GM20431 (cell line): Measurements from ENCODE around the gene TMEM200B.
"Not testable (repeated sequence)": the region's sequence is repeated elsewhere in the genome, so short reads cannot be mapped to it uniquely, and the experiment has no call there.

Source experiments
- in situ Hi-C: fragments of 300-500 bp; cut with MseI, MboI; formaldehyde crosslinking; loops from one replicate; pipeline ENCODE4 v1.15.0; 2020; ENCODE audit warnings: low sequenced_read_pairs; ENCODE audit not compliant: unreplicated experiment

Gene TMEM200B

GRCh38 chr1:29113413-29114117, 10.1 kb downstream of the TMEM200B start:
- in situ Hi-C loops: no loop called here

GRCh38 chr1:29112705-29113412, 10.8 kb downstream of the TMEM200B start:
- in situ Hi-C loops: no loop called here

GRCh38 chr1:29108041-29108440, 15.7 kb downstream of the TMEM200B start:
- in situ Hi-C loops: not testable (repeated sequence)

GRCh38 chr1:29105822-29106221, 17.9 kb downstream of the TMEM200B start:
- in situ Hi-C loops: no loop called here

- in situ Hi-C loops: no loop called here
Observed at GRCh38 chr1:29100487-29100886, 23.2 kb downstream of the TMEM200B start.

- in situ Hi-C loops: no loop called here
Observed at GRCh38 chr1:29099286-29099685, 24.4 kb downstream of the TMEM200B start.

GRCh38 chr1:29096231-29096886, 27.3 kb downstream of the TMEM200B start:
- in situ Hi-C loops: no loop called here

GRCh38 chr1:29094954-29095353, 28.7 kb downstream of the TMEM200B start:
- in situ Hi-C loops: no loop called here

- in situ Hi-C loops: no loop called here
Observed at GRCh38 chr1:29094433-29094832, 29.3 kb downstream of the TMEM200B start.

GRCh38 chr1:29092704-29093103, 31.0 kb downstream of the TMEM200B start:
- in situ Hi-C loops: not testable (repeated sequence)

GRCh38 chr1:29090937-29091618, 32.6 kb downstream of the TMEM200B start:
- in situ Hi-C loops: no loop called here

GRCh38 chr1:29084196-29084521, 39.5 kb downstream of the TMEM200B start:
- in situ Hi-C loops: no loop called here

- in situ Hi-C loops: no loop called here
Observed at GRCh38 chr1:29083317-29084195, 40.1 kb downstream of the TMEM200B start.

GRCh38 chr1:29082519-29082918, 41.2 kb downstream of the TMEM200B start:
- in situ Hi-C loops: no loop called here

- in situ Hi-C loops: no loop called here
Observed at GRCh38 chr1:29081201-29081600, 42.5 kb downstream of the TMEM200B start.

- in situ Hi-C loops: not testable (repeated sequence)
Observed at GRCh38 chr1:29079916-29080629, 43.6 kb downstream of the TMEM200B start.

GRCh38 chr1:29077155-29077554, 46.5 kb downstream of the TMEM200B start:
- in situ Hi-C loops: no loop called here
